Keratinocyte (primary cell): ENCODE measurements around the gene BANK1.

ENCODE experiments used
- EZH2 ChIP-seq: IDR thresholded peaks from one replicate; pipeline ENCODE4 v1.6.1; 2012; ENCODE audit warnings: inconsistent platforms, mild to moderate bottlenecking, low read length, moderate library complexity
- TF ChIP-seq, protein P1 (sequence below), 3 experiments: IDR thresholded peaks in 1 of 3; conservative IDR thresholded peaks in 1 of 3; optimal IDR thresholded peaks in 1 of 3; 2 replicates in 2 of 3; 3 replicates in 1 of 3; pipeline versions ENCODE3 to v1.5.1; 2011; ENCODE audit warnings: low read length in 3 of 3, mild to moderate bottlenecking in 3 of 3, moderate library complexity in 2 of 3, control low read depth in 1 of 3, inconsistent platforms in 1 of 3; ENCODE audit not compliant: insufficient read depth in 2 of 3; ENCODE audit errors: extremely low read depth in 1 of 3

DNA sequence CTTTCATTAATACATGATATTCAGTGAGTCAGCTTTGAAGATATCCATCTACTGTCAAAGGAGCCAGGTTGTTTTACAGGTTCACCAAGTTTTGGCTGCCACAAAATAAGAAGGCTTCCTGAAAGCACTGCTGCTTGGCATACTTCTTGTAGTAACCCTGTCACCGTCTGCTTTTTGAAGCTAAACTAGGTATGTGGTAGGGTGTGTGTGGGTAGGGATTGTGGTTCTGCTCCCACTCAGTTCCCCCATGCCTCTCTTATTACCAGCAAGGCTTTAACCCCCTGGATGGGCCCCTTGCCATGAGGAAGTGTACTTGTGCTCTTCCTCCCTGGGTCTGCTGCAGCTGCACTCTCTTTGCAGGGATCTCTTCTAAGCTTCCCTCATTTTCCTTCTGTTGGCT is 191.2 kb downstream of the BANK1 start:
- no peak for TF ChIP-seq EZH2
- TF ChIP-seq, protein P1, sequence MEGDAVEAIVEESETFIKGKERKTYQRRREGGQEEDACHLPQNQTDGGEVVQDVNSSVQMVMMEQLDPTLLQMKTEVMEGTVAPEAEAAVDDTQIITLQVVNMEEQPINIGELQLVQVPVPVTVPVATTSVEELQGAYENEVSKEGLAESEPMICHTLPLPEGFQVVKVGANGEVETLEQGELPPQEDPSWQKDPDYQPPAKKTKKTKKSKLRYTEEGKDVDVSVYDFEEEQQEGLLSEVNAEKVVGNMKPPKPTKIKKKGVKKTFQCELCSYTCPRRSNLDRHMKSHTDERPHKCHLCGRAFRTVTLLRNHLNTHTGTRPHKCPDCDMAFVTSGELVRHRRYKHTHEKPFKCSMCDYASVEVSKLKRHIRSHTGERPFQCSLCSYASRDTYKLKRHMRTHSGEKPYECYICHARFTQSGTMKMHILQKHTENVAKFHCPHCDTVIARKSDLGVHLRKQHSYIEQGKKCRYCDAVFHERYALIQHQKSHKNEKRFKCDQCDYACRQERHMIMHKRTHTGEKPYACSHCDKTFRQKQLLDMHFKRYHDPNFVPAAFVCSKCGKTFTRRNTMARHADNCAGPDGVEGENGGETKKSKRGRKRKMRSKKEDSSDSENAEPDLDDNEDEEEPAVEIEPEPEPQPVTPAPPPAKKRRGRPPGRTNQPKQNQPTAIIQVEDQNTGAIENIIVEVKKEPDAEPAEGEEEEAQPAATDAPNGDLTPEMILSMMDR (optimal IDR thresholded peaks at IDR 0.05 in 1 of 3, IDR thresholded peaks at IDR 0.05 in 1 of 3, conservative IDR thresholded peaks at IDR 0.05 in 1 of 3; ENCODE audit: extremely low read depth in 1 of 3, insufficient read depth in 2 of 3, low read length in 3 of 3) = no peak
